Omental fat pad (tissue), 4 donors: Measurements from ENCODE around the gene ZNF609. TPM values are rescaled to one million over a fixed set of nuclear protein-coding genes. Genes with fewer than 3 reads are reported as not detected.

Experiments
- ATAC-seq: fragments of 150-250 bp; one replicate; pipeline ENCODE4 v1.9.1; 2016; ENCODE audit warnings: mild to moderate bottlenecking, moderate library complexity; ENCODE audit not compliant: low FRiP score
- DNase-seq: peaks from one replicate; pipeline ENCODE4 v3.0.0-alpha.2; 2019; ENCODE audit warnings: low spot score
- CTCF ChIP-seq, 3 donors: fragments of 450-650 bp; IDR thresholded peaks; one replicate each; pipeline ENCODE4 v1.5.1; 2016 to 2017; ENCODE audit warnings: antibody characterized with exemption in 3 of 3, mild to moderate bottlenecking in 3 of 3, moderate library complexity in 2 of 3
- total RNA-seq, 4 donors: library from RNA; depleted of rRNA; stranded (reverse); fragments of >200 nt; gene quantifications; one replicate each; pipeline ENCODE4 v1.1.0, GENCODE V29; 2016

ZNF609 gene
- total RNA-seq, 4 donors from 2014 or later = 26.1 to 32.4 (median 29.6) TPM

DNA sequence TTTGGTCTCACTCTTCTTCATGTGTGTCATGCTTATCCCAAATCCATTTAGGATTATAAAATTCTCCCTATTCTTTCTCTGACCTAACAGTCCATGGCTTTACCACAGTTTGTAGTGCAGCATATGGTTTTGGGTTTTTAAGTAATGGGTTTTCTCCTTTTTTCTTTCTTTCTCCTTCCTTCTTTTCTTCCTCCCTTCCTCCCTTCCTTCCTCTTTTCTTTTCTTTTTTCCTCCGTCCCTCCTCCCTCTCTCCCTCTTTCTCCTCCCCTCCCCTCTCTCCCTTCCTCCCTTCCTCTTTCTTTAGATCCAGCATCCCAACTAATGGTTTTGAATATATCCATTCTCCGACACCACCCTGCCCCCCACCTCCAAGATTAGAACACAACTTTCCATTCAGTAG lies 196.1 kb downstream of the ZNF609 start:
- no peak for ATAC-seq
- TF ChIP-seq CTCF (IDR thresholded peaks at IDR 0.05) = no peak
- DNase-seq = no peak

DNA sequence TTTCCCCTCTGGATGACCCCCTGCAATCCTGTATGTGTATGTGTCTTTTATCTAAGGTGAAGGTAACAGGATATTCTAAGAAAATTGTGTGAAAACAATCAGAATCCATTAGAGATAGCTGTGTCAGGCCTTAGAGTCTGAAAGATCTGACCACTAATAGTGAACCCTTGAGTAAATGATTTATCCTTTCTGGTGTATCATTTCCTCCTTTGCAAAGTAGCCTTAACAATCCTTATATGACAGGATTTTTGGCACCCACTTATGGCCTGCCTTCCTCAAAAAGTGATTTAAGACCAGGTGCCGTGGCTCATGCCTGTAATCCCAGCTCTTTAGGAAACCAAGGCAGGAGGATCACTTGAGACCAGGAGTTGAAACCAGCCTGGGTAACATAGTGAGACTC lies 204.8 kb downstream of the ZNF609 start:
- ATAC-seq = no peak
- no peak for DNase-seq
- TF ChIP-seq CTCF (IDR thresholded peaks at IDR 0.05) = no peak

DNA sequence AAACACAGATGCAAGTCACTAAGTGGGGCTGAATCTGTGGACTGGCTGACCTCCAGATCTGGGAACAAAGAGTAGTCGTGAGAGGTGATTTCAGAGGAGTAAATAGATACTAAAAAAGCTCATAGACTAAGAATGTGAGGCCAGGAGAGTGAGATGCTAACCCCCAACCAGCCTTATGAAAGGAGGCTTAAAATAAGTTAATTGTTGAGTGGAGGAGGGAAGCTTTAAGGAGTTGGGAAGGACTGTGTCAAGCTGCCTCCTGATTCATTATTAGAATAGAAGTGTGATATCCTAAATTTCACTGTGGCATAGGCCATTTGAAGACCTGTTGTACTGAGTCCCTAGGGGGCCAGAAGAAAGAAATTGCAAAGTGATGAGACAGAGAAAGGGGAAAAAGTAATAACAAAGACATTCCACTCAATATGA lies 207.4 kb downstream of the ZNF609 start:
- TF ChIP-seq CTCF (IDR thresholded peaks at IDR 0.05) = no peak
- no peak for DNase-seq
- no peak for ATAC-seq

DNA sequence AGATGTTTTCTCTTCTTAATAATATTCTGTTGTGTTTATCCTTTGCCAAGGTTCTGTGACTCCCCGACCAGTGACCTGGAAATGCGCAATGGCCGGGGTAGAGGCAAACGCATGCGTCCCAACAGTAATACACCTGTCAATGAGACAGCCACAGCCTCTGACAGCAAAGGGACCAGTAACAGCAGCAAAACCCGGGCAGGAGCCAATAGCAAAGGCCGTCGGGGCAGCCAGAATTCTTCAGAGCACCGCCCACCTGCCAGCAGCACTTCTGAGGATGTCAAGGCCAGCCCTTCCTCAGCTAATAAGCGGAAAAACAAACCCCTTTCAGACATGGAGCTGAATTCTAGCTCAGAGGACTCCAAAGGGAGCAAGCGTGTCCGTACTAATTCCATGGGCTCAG lies 213.5 kb downstream of the ZNF609 start:
- no peak for TF ChIP-seq CTCF (IDR thresholded peaks at IDR 0.05)
- no peak for DNase-seq
- no peak for ATAC-seq

DNA sequence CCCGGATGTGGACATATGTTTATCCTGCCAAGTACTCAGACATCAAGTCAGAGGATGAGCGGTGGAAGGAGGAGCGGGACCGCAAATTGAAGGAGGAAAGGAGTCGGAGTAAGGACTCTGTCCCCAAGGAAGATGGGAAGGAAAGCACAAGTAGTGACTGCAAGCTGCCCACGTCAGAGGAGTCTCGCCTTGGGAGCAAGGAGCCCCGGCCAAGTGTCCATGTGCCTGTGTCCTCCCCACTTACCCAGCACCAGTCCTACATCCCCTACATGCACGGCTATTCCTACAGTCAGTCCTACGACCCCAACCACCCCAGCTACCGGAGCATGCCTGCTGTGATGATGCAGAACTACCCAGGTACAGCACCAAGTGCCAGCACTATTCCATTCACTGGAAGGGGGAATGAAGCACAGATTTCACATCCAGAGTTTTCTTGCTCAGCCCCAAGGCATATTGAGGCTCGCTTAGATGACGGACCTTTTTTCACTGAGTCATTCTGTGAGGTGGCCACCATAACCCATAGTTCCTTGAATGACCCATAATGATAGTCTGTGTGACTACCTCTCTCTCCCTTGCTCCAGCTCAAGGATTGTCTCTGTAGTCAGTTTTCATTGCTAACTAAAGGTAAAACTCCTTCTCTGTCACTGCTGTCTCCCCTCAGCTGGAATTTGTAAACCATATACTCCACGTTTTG lies 217.9 kb downstream of the ZNF609 start:
- no peak for TF ChIP-seq CTCF (IDR thresholded peaks at IDR 0.05)
- DNase-seq (no peak), ATAC-seq (no peak)

DNA sequence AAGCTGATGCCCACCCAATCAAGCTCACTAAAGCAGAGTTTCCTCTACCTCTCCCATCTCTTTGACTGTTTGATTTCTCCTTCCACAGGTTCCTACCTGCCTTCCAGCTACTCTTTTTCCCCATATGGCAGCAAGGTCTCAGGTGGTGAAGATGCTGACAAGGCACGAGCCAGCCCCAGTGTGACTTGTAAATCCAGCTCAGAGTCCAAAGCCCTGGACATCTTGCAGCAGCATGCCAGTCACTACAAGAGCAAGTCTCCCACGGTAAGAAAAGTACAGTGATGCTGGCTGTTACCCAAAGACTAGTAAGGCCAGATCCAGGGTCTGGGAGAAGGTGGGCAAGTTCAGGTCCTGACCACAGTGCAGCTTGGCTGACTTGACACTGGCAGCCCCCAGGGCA lies 219.7 kb downstream of the ZNF609 start:
- TF ChIP-seq CTCF (IDR thresholded peaks at IDR 0.05) = no peak
- ATAC-seq (no peak), DNase-seq (no peak)

DNA sequence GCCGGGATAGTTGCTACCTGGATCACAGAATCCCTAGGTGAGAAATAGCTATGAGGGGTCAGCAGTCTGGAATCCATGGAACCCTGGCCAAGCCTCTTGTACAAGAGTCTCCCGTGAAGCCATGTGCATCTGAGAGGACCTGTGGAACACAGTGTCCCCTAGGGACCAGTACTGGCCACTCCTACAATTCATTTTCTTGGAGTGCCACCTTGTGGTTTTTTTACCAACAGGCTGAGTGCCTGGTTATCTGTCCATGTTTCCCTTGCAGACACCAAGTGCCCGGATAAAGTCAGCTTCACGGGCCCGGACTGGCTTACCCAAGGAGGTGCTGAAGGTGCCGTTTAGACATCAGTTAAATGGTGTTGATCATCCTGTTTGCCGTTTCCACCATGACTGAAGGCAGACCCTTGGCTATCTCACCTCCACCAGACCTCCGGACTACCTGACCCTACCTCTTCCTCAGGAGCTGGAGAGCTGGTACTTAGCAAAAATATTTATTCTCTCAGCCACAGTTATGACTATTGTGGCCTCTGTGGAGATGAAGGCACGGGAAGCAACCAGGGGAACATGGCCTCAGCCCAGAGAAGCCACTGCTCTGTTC lies 221.1 kb downstream of the ZNF609 start:
- DNase-seq = no peak
- TF ChIP-seq CTCF (IDR thresholded peaks at IDR 0.05) = no peak
- no peak for ATAC-seq
